NCI-H1092 treated with DMSO at 0.1 percent for 48 hours (cell line): ENCODE data around the gene SORBS2.
"Not testable (repeated sequence)": the region's sequence is repeated elsewhere in the genome, so short reads cannot be mapped to it uniquely, and the experiment has no call there.

Experiments used
- DNase-seq: peaks from one replicate; lab custom pipeline; 2025; lab: John Stamatoyannopoulos, UW

SORBS2 gene

DNA sequence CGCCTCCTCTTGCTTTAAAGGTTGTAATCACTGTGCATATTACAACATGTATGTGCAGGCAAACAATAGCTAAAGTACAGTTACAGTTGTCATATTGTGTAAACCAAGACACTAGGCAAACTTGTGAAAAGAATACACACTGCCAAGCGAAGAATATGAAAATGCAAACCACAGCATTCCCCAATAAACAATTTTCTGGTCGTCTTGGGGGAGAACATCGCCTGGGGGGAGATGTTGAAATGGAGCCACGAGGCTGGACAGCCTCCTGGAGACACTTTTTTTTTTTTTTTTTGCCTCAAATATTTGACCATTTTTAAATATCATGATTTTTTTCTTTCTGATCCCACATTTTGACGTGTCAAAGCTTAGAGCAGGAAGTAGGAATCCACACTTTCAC is 225.0 kb downstream of the SORBS2 start:
- DNase-seq = no peak

DNA sequence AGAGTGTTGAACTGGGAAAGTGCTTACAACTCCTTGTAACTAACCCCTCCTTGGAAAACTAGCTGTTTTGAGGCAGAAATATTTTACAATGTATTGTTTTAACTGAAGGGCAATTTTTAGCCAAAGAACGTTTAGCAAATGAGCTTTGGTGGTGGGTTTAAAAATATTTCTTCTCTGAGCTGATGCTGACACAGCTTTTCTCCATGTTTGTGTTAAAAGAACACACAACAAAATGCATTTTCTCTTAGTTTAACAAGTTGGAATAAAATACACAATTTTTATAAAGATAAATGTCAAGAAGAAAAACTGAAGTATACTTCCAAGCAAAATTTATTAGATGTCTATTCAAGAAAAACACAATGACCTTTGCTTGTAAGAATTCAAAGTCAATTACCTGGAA is 226.8 kb downstream of the SORBS2 start:
- DNase-seq = no peak

- DNase-seq = no peak
These were observed 228.2 kb downstream of the SORBS2 start for GRCh38 chr4:185583813-185584212.

DNA sequence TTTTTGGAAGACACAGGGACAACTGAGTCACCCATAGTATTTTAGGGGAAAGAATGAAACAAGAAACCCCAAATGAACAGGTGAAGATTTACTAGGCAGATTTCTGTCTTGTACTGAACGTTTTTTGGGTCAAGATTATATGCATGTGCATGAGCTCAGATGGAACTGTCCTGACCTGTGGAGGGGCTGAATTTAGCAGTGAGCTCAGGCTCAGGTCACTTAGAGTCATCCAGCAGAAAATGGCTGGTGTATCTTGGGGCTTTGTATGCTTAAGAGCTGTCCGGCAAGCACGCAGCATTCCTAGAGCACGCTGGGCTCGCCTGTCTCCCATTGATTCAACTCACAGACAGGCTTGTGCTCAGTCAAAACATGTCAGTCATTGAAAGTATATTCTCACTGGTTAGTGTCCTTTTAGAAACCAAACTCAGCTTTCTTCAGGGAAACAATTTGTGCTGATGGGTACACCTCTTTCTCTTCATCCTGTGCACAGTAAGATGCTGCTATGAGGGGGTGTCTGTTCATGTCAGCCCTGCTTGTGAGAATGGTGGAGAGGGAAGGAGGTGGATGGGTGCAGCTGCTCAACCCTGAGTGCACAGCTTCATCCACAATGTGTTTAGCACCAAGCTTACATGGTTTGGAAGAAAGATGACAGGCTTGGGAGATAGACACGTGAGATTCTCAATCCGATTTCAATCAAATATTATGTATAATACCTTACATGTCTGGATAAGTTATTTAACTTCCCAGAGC is 229.2 kb downstream of the SORBS2 start:
- DNase-seq = no peak

- no peak for DNase-seq
These were observed 231.3 kb downstream of the SORBS2 start for GRCh38 chr4:185580699-185581098.

DNA sequence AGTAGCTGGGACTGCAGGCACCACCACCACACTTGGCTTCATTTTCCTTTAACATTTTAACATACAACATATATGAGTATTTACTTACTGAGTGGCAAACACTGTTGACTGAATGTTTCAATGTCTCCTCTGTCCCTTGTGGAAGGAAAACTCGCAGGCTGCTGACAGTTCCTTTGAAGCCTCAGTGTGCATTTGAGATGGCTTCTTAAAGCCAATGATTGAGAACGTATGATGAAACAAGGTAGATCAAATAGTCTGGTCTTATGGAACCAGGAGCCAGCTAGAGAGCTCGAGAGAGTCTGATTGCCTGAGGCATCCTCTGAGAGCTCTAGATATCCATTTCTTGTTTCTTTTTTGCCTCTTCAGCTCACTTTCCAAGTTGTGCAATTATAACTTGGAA is 233.7 kb downstream of the SORBS2 start:
- DNase-seq = no peak

- no peak for DNase-seq
These were observed 234.7 kb downstream of the SORBS2 start for GRCh38 chr4:185576962-185577950.

GRCh38 chr4:185576314-185576961 is 235.6 kb downstream of the SORBS2 start:
- DNase-seq = no peak

GRCh38 chr4:185573651-185574199 is 238.3 kb downstream of the SORBS2 start:
- no peak for DNase-seq

- DNase-seq = no peak
These were observed 241.3 kb downstream of the SORBS2 start for GRCh38 chr4:185570727-185571126.

DNA sequence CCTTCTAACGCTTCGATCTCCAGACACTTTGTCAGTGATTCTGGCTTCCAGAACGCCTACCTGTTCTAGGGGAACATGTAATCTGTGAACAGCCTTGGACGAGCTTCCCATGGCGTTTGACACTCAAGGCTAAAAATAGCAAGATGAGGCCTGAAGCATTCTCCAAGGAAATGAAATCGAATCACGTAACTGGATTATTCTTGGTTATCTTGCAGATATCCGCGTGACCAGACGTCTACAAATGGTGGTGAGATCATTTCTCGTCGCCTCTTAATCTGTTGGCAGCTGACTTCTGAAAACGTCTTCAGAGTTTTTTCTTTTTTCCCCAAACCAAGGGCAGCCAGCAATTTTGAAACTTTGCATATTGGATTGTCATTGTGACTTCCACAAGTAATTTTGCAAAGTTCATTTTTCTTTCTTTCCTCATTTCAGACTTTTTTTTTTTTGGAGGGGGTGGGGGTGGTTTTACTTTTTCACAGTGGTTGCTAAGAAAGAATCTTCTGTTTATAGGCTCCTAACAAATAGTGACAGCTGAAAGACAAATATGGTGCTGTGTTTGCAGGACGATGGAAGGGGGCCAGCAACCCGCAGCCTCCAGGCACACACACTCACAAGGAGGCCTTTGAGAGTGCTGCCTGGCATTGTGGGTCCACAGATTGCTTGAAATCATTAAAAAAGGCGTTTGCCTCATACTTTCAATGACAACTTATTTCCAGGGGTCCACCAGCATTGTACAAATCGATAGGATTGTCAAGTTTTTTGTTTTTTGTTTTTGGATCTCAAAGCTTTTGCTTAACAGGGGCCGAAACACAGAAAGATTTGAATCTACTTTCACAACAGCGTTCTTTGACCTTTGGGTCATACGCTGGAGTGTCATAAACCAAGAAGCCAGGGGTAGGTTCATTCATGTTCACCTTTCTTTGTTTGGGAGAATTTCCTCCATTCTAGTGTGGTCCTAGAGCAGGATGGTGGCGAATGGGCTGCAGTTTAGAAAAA is 244.3 kb downstream of the SORBS2 start:
- DNase-seq = no peak

DNA sequence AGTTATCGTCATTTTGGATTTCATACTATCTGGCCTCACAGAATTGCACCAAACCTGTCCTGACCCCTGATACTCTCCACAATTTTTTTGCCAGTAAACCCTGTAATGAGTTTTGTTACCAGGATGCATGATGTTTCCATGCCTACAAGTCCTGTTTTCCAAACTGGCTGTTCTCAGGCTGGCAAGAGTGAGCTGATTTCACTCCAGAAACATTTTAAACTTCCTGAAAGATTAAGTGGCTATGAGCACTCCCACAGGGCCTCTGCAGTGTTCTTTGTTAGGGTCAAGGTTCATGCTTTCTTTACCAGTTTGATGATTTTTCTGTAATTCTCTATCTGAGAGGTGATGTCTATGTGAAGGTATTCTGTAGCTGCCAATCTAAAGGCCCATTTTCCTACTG is 245.0 kb downstream of the SORBS2 start:
- DNase-seq = no peak

DNA sequence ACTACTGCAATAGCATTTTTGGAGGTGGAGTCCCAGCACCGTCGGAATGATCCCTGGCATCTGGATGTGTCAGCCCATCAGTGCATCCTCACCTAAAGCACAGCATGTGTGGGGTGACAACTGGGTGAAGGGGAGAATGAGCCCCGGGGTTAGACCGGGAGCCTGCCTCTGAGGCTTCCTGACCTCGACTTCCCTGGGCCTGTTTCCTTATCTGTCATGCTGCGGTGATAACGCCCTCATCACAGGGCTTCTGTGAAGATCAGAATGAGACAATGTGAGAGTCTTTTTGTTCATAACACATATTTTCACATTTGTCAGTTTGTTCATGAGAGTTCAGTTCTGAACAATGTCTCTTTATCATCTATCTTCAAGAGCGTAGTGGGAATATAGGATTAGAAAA is 245.6 kb downstream of the SORBS2 start:
- no peak for DNase-seq

- no peak for DNase-seq
These were observed 246.3 kb downstream of the SORBS2 start for GRCh38 chr4:185565696-185566095.

- no peak for DNase-seq
These were observed 247.6 kb downstream of the SORBS2 start for GRCh38 chr4:185564349-185564748.

DNA sequence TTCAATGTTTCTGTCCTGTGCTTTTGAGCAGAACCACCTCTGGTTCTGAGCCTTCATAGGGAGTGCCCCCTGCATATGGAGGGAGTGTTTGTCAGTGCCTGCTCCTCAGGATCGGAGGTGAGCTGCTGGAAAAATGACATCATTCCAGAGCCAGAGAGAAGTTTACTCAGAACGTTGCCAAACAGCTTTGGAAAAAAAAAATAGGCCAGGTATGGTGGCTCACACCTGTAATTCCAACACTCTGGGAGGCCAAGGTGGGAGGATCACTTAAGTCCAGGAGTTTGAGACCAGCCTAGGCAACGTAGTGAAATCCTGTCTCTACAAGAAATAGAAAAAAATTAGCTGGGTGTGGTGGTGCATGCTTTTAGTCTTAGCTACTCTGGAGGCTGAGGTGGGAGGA is 249.5 kb downstream of the SORBS2 start:
- no peak for DNase-seq

DNA sequence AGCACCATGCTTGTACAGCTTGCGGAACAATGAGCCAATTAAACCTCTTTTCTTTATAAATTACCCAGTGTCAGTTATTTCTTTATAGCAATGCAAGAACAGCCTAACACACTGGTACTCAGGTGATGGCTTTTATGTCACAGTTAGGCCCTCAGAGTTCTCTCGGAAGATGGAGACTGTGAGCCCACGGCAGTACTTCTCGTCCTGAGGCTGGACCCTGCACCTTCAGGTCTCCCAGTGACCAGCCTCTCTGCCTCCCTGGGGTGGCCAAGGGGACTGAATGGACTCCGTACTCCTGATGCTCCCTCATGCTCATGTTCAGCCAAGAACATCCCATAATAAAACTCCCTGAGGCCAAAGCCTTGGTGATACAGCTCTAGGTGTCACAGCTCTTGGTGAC is 251.7 kb downstream of the SORBS2 start:
- no peak for DNase-seq

DNA sequence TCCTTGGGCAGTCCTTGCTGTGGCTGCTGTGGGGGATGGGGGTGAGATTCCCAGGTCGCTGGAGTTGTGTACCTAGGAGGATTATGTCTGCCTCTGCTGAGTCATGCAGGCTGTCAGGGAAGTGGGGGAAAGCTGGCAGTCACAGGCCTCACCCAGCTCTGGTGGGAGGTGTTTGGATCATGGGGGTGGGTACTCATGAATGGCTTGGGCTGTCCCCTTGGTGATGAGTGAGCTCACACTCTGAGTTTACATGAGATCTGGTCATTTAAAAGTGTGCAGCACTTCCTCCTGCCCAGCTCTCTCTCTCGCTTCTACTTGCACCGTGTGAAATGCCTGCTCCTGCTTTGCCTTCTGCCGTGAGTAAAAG is 252.1 kb downstream of the SORBS2 start:
- DNase-seq = no peak

GRCh38 chr4:185559251-185559914 is 252.6 kb downstream of the SORBS2 start:
- not testable (repeated sequence) for DNase-seq

- DNase-seq = no peak
These were observed 257.4 kb downstream of the SORBS2 start for GRCh38 chr4:185554365-185555126.
